Chondrocyte (in vitro differentiated cells): ENCODE data around the gene CPO. TPM values are rescaled to one million over a fixed set of nuclear protein-coding genes. Genes with fewer than 3 reads are reported as not detected.

Experiments
- DNase-seq: peaks from one replicate; pipeline ENCODE4 v3.0.0; 2021; ENCODE audit warnings: mixed read lengths, low spot score
- H3K27ac Mint-ChIP-seq: one replicate; pipeline ENCODE4 v1.8.0; 2021; ENCODE audit warnings: mild to moderate bottlenecking, moderate library complexity, mixed read lengths; ENCODE audit not compliant: unreplicated experiment
- H3K27me3 Mint-ChIP-seq: 2 replicates; pipeline ENCODE4 v1.8.0; 2021; ENCODE audit warnings: low read depth, mixed read lengths
- H3K36me3 Mint-ChIP-seq: 2 replicates; pipeline ENCODE4 v1.8.0; 2021; ENCODE audit warnings: low read depth, mixed read lengths
- H3K4me1 Mint-ChIP-seq: 2 replicates; pipeline ENCODE4 v1.8.0; 2021; ENCODE audit warnings: low read depth, mild to moderate bottlenecking, mixed read lengths
- H3K4me3 Mint-ChIP-seq: one replicate; pipeline ENCODE4 v1.8.0; 2021; ENCODE audit warnings: mild to moderate bottlenecking, moderate library complexity, mixed read lengths; ENCODE audit not compliant: unreplicated experiment
- H3K9me3 Mint-ChIP-seq: 2 replicates; pipeline ENCODE4 v1.8.0; 2021; ENCODE audit warnings: low read depth, mixed read lengths
- CTCF ChIP-seq: fragments of 200-600 bp; sonication (generic); IDR thresholded peaks from 2 replicates; pipeline ENCODE4 v1.5.0; 2021; ENCODE audit warnings: antibody characterized with exemption, mild to moderate bottlenecking, moderate library complexity
- total RNA-seq: library from RNA; stranded (reverse); gene quantifications from 3 replicates; pipeline ENCODE4 v1.2.1, GENCODE V29; 2021

CPO gene
- total RNA-seq, 1 donor from 2014 or later: not detected

GRCh38 chr2:206981086-206981674 lies 41.9 kb downstream of the CPO start:
- Mint-ChIP-seq H3K27ac (no peak overlapping the region), H3K4me1 (peaks cover 25% of the 10 kb centered on the region), H3K27me3 (peaks cover 2% of the 10 kb centered on the region), H3K36me3 (peaks cover 1% of the 10 kb centered on the region), H3K4me3 (no peak overlapping the region), H3K9me3 (no peaks in the 10 kb centered on the region)
- TF ChIP-seq CTCF: no peak
- DNase-seq: no peak

DNA sequence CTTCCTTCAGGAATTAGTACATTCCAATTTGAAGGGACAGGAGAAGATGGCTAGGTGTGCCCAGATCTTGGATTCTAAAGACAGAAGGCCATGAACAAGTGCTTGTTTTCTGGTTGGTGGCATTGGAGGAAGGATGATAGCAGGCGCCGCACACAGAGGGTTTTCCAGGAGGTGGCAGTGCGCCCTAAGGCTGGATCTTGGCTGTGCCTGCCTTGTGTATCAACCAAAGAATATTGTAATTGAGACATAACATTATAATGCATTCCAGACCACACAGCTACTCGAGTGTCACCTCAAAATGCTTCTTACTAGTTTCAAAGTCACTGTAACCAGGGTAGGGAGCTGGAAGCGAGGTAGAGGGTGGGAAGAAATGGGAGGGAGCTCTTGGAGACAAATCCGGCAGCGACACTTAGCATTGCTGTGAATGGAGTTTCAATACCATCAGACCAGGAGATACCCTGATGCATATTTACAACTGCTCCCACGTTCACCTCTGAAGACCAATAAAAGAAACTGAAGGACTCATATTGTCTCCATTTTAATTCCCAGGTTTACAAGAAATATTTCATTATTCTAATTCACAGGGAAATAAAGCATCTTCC lies 42.5 kb downstream of the CPO start:
- Mint-ChIP-seq H3K9me3 (no peaks in the 10 kb centered on the region), H3K4me1 (peaks cover 25% of the 10 kb centered on the region), H3K36me3 (peaks cover 1% of the 10 kb centered on the region), H3K27ac (no peak overlapping the region), H3K4me3 (no peak overlapping the region), H3K27me3 (peaks cover 2% of the 10 kb centered on the region)
- DNase-seq: no peak
- peak; percentile 95 for TF ChIP-seq CTCF

DNA sequence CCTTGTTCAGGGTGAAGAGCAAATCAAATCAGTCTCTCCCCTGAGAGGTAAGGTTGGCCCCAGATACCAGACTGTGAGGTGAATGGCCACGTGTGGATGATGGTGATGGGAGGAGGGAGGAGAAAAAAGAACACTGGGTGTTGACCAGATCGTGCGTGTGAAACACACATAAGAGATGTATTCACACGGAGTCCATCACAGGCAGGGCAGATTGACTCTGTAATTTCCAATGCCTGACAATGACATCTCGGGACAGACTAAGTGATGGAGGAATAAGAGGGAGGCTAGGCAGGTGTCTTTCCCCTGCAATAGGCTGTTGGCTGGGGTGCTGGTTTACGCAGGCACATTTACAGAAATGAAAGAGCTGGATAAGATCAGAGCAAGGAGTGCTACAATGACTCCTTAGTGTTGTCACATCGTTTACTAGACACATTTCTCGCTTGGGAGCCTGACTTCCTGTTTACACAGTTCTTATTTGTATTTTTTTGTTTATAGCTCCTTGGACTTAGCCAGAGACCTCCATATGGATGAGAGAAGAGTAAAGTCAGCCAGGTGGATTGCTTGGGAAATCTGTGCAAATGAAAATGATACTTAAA lies 43.1 kb downstream of the CPO start:
- no peak for TF ChIP-seq CTCF
- Mint-ChIP-seq H3K27me3 (peaks cover 2% of the 10 kb centered on the region), H3K4me1 (peaks cover 25% of the 10 kb centered on the region), H3K9me3 (no peaks in the 10 kb centered on the region), H3K27ac (no peak overlapping the region), H3K4me3 (no peak overlapping the region), H3K36me3 (peaks cover 1% of the 10 kb centered on the region)
- DNase-seq: no peak

- Mint-ChIP-seq H3K27me3 (no peaks in the 10 kb centered on the region), H3K27ac (no peak overlapping the region), H3K4me3 (no peak overlapping the region), H3K36me3 (no peaks in the 10 kb centered on the region), H3K9me3 (no peaks in the 10 kb centered on the region), H3K4me1 (peaks cover 25% of the 10 kb centered on the region)
- no peak for DNase-seq
- TF ChIP-seq CTCF: no peak
Observed at GRCh38 chr2:206983161-206983859, 44.0 kb downstream of the CPO start.

GRCh38 chr2:206984206-206984605 lies 44.9 kb downstream of the CPO start:
- Mint-ChIP-seq H3K27me3 (no peaks in the 10 kb centered on the region), H3K4me3 (no peak overlapping the region), H3K36me3 (no peaks in the 10 kb centered on the region), H3K9me3 (no peaks in the 10 kb centered on the region), H3K27ac (no peak overlapping the region), H3K4me1 (peaks cover 26% of the 10 kb centered on the region)
- DNase-seq: no peak
- no peak for TF ChIP-seq CTCF
